Lung (tissue), 12 donors: ENCODE data around the gene CDKN2A. TPM values are rescaled to one million over a fixed set of nuclear protein-coding genes. Genes with fewer than 3 reads are reported as not detected.

Experiments used
- ATAC-seq: fragments of 200-7000 bp; cut with Tn5 transposase; one replicate; pipeline ENCODE4 v1.9.1; 2020; ENCODE audit warnings: moderate number of reproducible peaks; ENCODE audit not compliant: insufficient read depth, low FRiP score
- DNase-seq, 3 donors: peaks; one replicate each; pipeline ENCODE4 v3.0.0-alpha.2; 2013 to 2017
- H3K27ac ChIP-seq, 2 donors: one replicate each; pipeline ENCODE4 v1.5.1; 2013; ENCODE audit warnings: mild to moderate bottlenecking in 2 of 2, moderate library complexity in 2 of 2, control low read depth in 1 of 2, inconsistent platforms in 1 of 2, low read depth in 1 of 2, low read length in 1 of 2
- H3K27me3 ChIP-seq, 3 donors: one replicate each; pipeline ENCODE4 v1.5.1; 2013; ENCODE audit warnings: low read length in 2 of 3; ENCODE audit not compliant: control insufficient read depth in 3 of 3, insufficient read depth in 3 of 3
- H3K36me3 ChIP-seq, 4 donors: one replicate each; pipeline ENCODE4 v1.5.1; 2013; ENCODE audit warnings: low read length in 4 of 4, mild to moderate bottlenecking in 1 of 4, moderate library complexity in 1 of 4; ENCODE audit not compliant: control insufficient read depth in 4 of 4, insufficient read depth in 4 of 4
- H3K4me1 ChIP-seq, 5 donors: one replicate each; pipeline ENCODE4 v1.5.1; 2013; ENCODE audit warnings: low read length in 5 of 5, mild to moderate bottlenecking in 2 of 5, moderate library complexity in 1 of 5; ENCODE audit not compliant: control insufficient read depth in 5 of 5, insufficient read depth in 5 of 5
- H3K4me3 ChIP-seq: one replicate; pipeline ENCODE4 v1.5.1; 2013; ENCODE audit warnings: mild to moderate bottlenecking, control low read depth, moderate library complexity
- H3K9ac ChIP-seq, 2 donors: one replicate each; pipeline ENCODE4 v1.5.1; 2013; ENCODE audit warnings: low read length in 2 of 2, control low read depth in 1 of 2; ENCODE audit not compliant: insufficient read depth in 1 of 2
- H3K9me3 ChIP-seq, 4 donors: one replicate each; pipeline ENCODE4 v1.5.1; 2013; ENCODE audit warnings: low read length in 3 of 4, mild to moderate bottlenecking in 1 of 4, moderate library complexity in 1 of 4; ENCODE audit not compliant: control insufficient read depth in 4 of 4, insufficient read depth in 3 of 4
- CTCF ChIP-seq: IDR thresholded peaks from 2 replicates; pipeline ENCODE4 v1.5.1; 2012; ENCODE audit warnings: mild to moderate bottlenecking; ENCODE audit errors: control extremely low read depth, extremely low read depth
- WGBS, 2 donors: extraction: QIAGEN DNeasy Blood & Tissue Kit; methylation state at CpG; one replicate each; pipeline ENCODE4 v1.1.7; 2013; 5-methylcytosine and 5-hydroxymethylcytosine counted together
- polyA plus RNA-seq, 2 donors: library from polyadenylated mRNA; stranded (reverse); fragments of 200-250 nt; gene quantifications; one replicate each; pipeline ENCODE4 v1.2.1, GENCODE V29; 2013
- total RNA-seq, 2 donors: library from RNA; depleted of rRNA in 1 of 2; stranded (reverse); fragments of >200 nt in 1 of 2; gene quantifications; one replicate each; pipeline ENCODE4 v1.2.1, GENCODE V29; 2014 to 2021
- donor health status: control.
- donor health status: control.
- donor health status: Bipolar disorder and iron deficiency.
- donor health status: healthy.
- donor health status: DM: yes; HTN: yes; CAD: no.

CDKN2A gene
- total and polyA plus RNA-seq, 4 donors: 0.54 to 4.8 (median 1.1) TPM

- Histone ChIP-seq H3K36me3 (no peaks in the 10 kb centered on the region), H3K27ac (no peak overlapping the region), H3K27me3 (peaks cover 0 to 96% (median 93%) of the 10 kb centered on the region in 3 donors), H3K9ac (no peak overlapping the region), H3K9me3 (peaks cover 0 to 25% (median 0%) of the 10 kb centered on the region in 4 donors), H3K4me1 (peaks cover 0 to 13% (median 0%) of the 10 kb centered on the region in 5 donors), H3K4me3 (no peak overlapping the region)
- ATAC-seq (no peak), DNase-seq (no peak)
- no peak for TF ChIP-seq CTCF
These were observed 21.8 kb downstream of the CDKN2A start for GRCh38 chr9:21972361-21972760.

- H3K9me3 ChIP-seq: peaks cover 0 to 32% (median 0%) of the 10 kb centered on the region in 4 donors
- ATAC-seq (no peak), DNase-seq (no peak)
- 4 to 7% methylated on average over 42 to 45 of the region's 45 CpGs for WGBS, 2 donors
- peaks cover 0 to 14% (median 0%) of the 10 kb centered on the region in 5 donors for H3K4me1 ChIP-seq
- H3K36me3 ChIP-seq: no peaks in the 10 kb centered on the region
- peaks cover 0 to 94% (median 91%) of the 10 kb centered on the region in 3 donors for H3K27me3 ChIP-seq
- H3K27ac ChIP-seq: no peak overlapping the region
- H3K4me3 ChIP-seq: no peak overlapping the region
- no peak for TF ChIP-seq CTCF
- H3K9ac ChIP-seq: no peak overlapping the region
These were observed 23.2 kb downstream of the CDKN2A start for GRCh38 chr9:21970800-21971640.

GRCh38 chr9:21969951-21970799, 24.0 kb downstream of the CDKN2A start:
- H3K4me1 ChIP-seq: peaks cover 0 to 17% (median 5%) of the 10 kb centered on the region in 5 donors
- H3K4me3 ChIP-seq: no peak overlapping the region
- no peak for DNase-seq
- H3K9me3 ChIP-seq: peaks cover 0 to 37% (median 0%) of the 10 kb centered on the region in 4 donors
- H3K36me3 ChIP-seq: no peaks in the 10 kb centered on the region
- ATAC-seq: no peak
- no peak overlapping the region for H3K27ac ChIP-seq
- no peak for TF ChIP-seq CTCF
- no peak overlapping the region for H3K9ac ChIP-seq
- H3K27me3 ChIP-seq: peaks cover 4 to 94% (median 91%) of the 10 kb centered on the region in 3 donors
- 12 to 19% methylated on average over 24 of the region's 24 CpGs for WGBS, 2 donors
